Adrenal gland (tissue), 12 donors: ENCODE results near the gene GLRX. TPM values are rescaled to one million over a fixed set of nuclear protein-coding genes. Genes with fewer than 3 reads are reported as not detected.

Source experiments
- DNase-seq, 7 donors: peaks; one replicate each; pipeline ENCODE4 v3.0.0-alpha.2; 2019 to 2020
- H3K27ac ChIP-seq, 5 donors: fragments of 200-600 bp; sonication (generic) in 4 of 5; 1 replicate in 3 of 5; 2 replicates in 2 of 5; pipeline versions ENCODE4 v1.5.1 to v1.8.0; 2016 to 2020; ENCODE audit warnings: mild to moderate bottlenecking in 1 of 5
- H3K27me3 ChIP-seq: fragments of 200-600 bp; 2 replicates; pipeline ENCODE4 v1.8.0; 2021
- H3K36me3 ChIP-seq, 2 donors: fragments of 200-600 bp; replicated peaks in 1 of 2; 1 replicate in 1 of 2; 2 replicates in 1 of 2; pipeline versions ENCODE4 v1.5.1 to v1.8.0; 2018 to 2022
- H3K4me1 ChIP-seq, 2 donors: fragments of 200-600 bp; replicated peaks in 1 of 2; 1 replicate in 1 of 2; 2 replicates in 1 of 2; pipeline versions ENCODE4 v1.5.1 to v1.8.0; 2018 to 2021
- H3K4me3 ChIP-seq, 4 donors: fragments of 200-600 bp; sonication (generic) in 3 of 4; one replicate each; pipeline ENCODE4 v1.5.1; 2016 to 2018
- H3K9me3 ChIP-seq, 3 donors: fragments of 200-600 bp; sonication (generic) in 1 of 3; replicated peaks in 1 of 3; 1 replicate in 2 of 3; 2 replicates in 1 of 3; pipeline versions ENCODE4 v1.5.1 to v1.8.0; 2016 to 2021
- POLR2A ChIP-seq, 2 donors: fragments of 450-650 bp; IDR thresholded peaks; one replicate each; pipeline ENCODE4 v1.6.1; 2017; ENCODE audit warnings: antibody characterized with exemption in 2 of 2, mild to moderate bottlenecking in 2 of 2, moderate library complexity in 1 of 2
- WGBS, 4 donors: extraction: QIAGEN DNeasy Blood & Tissue Kit in 2 of 4; methylation state at CpG; one replicate each; pipeline versions ENCODE4 v1.1.5 to v1.1.7; 2013 to 2017; 5-methylcytosine and 5-hydroxymethylcytosine counted together
- intact Hi-C, 2 donors: fragments of 100-400 bp; cut with DNase I; formaldehyde crosslinking; loops; one replicate each; pipeline versions ENCODE4 v1.14.1 to v1.15.0; 2022 to 2023
- polyA plus RNA-seq, 3 donors: library from polyadenylated mRNA; stranded (reverse); fragments of 200-250 nt in 2 of 3; fragments of 350-450 nt in 1 of 3; fragmentation: Illumina TruSeq in 1 of 3; extraction: RNeasy Lipid Tissue Mini Kit (QIAGEN cat#74804) in 1 of 3; gene quantifications; one replicate each; pipeline ENCODE4 v1.2.3, GENCODE V29; 2013 to 2014
- total RNA-seq, 9 donors: library from RNA; depleted of rRNA in 4 of 9; stranded (reverse); fragments of >200 nt in 4 of 9; fragments of 120-200 nt in 1 of 9; fragmentation: NEBNext Ultra II Directional in 1 of 9; extraction: Animal tissue kit (Norgen Biotek cat#: 25700) in 1 of 9; gene quantifications; one replicate each; pipeline versions ENCODE4 v1.1.0 to v1.2.4, GENCODE V29; 2013 to 2023
- TF ChIP-seq, protein P1 (sequence below), 6 experiments: fragments of 450-650 bp in 4 of 6; fragments of 200-600 bp in 2 of 6; sonication (generic) in 1 of 6; IDR thresholded peaks; 1 replicate in 5 of 6; 2 replicates in 1 of 6; pipeline versions ENCODE4 v1.5.1 to v1.8.0; 2016 to 2021; ENCODE audit warnings: antibody characterized with exemption in 6 of 6, mild to moderate bottlenecking in 2 of 6, moderate library complexity in 1 of 6
- donor health status: healthy with polysubstance abuse.
- donor health status: Bipolar disorder and iron deficiency.
- donor health status: DM: yes; HTN: yes; CAD: no.
- donor health status: DM: no; HTN: no; CAD: no.
- donor health status: DM: no; HTN: no; CAD: no.
- donor health status: DM: yes; HTN: yes; CAD: no.

The GLRX gene
- total and polyA plus RNA-seq, 12 donors, result 55.7 to 279 (median 116) TPM

DNA sequence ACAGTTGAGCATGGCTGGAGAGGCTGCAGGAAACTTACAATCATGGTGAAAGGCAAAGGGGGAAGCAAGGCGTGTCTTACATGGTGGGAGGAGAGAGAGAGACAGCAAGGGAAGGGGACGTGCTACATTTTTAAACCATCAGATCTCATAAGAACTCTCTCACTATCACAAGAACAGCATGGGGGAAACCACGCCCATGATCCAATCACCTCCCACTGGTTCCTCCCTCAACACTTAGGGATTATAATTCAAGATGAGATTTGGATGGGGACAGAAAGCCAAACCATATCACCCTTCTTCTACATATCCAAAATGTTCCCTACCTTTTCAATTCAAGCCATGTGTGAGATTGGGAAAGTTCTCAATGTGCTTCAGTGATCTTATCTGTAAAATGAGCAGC is 22.9 kb upstream of the GLRX start:
- no peaks in the 10 kb centered on the region for H3K36me3 ChIP-seq
- no peaks in the 10 kb centered on the region for H3K9me3 ChIP-seq
- intact Hi-C loops, result loop anchor here in 1 of 2 donors (2.0 kb wide), 2 partner anchors 65 to 201 kb away; no protein-coding TSS in a partner anchor
- no peak for TF ChIP-seq POLR2A (IDR thresholded peaks at IDR 0.05)
- TF ChIP-seq, protein P1, sequence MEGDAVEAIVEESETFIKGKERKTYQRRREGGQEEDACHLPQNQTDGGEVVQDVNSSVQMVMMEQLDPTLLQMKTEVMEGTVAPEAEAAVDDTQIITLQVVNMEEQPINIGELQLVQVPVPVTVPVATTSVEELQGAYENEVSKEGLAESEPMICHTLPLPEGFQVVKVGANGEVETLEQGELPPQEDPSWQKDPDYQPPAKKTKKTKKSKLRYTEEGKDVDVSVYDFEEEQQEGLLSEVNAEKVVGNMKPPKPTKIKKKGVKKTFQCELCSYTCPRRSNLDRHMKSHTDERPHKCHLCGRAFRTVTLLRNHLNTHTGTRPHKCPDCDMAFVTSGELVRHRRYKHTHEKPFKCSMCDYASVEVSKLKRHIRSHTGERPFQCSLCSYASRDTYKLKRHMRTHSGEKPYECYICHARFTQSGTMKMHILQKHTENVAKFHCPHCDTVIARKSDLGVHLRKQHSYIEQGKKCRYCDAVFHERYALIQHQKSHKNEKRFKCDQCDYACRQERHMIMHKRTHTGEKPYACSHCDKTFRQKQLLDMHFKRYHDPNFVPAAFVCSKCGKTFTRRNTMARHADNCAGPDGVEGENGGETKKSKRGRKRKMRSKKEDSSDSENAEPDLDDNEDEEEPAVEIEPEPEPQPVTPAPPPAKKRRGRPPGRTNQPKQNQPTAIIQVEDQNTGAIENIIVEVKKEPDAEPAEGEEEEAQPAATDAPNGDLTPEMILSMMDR (IDR thresholded peaks at IDR 0.05), result no peak
- H3K27me3 ChIP-seq, result no peaks in the 10 kb centered on the region
- no peak for DNase-seq
- 74 to 89% (median 85%) methylated on average over 3 of the region's 3 CpGs for WGBS, 4 donors
- H3K27ac ChIP-seq, result no peak overlapping the region
- no peak overlapping the region for H3K4me3 ChIP-seq
- H3K4me1 ChIP-seq, result peaks cover 9 to 32% of the 10 kb centered on the region in 2 donors

DNA sequence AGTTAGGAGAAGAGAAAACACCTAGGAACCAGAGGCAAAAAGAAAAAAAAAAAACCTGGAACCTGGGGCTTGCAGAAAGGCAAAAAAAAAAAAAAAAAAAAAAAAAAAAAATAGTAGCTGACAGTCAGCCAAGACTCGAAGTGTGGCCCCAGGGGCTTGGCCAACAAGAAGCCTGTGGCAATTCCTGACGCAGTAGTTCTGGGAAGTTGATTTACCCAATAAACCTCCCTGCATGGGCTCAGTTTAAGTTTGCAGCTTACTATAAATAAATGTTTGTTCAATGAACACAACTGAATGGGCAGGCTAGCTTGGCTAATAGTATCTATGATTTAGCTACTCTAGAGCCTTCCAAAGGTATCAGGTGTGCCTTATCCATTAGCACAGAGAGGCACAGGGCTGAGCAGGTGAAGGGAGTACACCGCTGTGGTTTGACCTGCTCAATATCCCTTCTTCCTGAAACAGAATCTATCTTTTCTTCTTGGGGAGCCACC is 21.3 kb upstream of the GLRX start:
- no peaks in the 10 kb centered on the region for H3K36me3 ChIP-seq
- peak overlapping the region in 4 of 5 donors; percentile 33 to 89 (median 74) for H3K27ac ChIP-seq
- TF ChIP-seq, protein P1 (IDR thresholded peaks at IDR 0.05), result no peak
- no peak for TF ChIP-seq POLR2A (IDR thresholded peaks at IDR 0.05)
- peak in 4 of 7 donors; percentile 53 to 76 (median 59) for DNase-seq
- intact Hi-C loops, result loop anchor here (2.0 to 5.0 kb wide), 3 partner anchors 61 to 199 kb away; no protein-coding TSS in a partner anchor
- no peaks in the 10 kb centered on the region for H3K27me3 ChIP-seq
- no peaks in the 10 kb centered on the region for H3K9me3 ChIP-seq
- WGBS, 4 donors, result 56 to 65% (median 62%) methylated on average over 3 of the region's 3 CpGs
- peaks cover 9 to 28% of the 10 kb centered on the region in 2 donors for H3K4me1 ChIP-seq
- H3K4me3 ChIP-seq, result no peak overlapping the region

DNA sequence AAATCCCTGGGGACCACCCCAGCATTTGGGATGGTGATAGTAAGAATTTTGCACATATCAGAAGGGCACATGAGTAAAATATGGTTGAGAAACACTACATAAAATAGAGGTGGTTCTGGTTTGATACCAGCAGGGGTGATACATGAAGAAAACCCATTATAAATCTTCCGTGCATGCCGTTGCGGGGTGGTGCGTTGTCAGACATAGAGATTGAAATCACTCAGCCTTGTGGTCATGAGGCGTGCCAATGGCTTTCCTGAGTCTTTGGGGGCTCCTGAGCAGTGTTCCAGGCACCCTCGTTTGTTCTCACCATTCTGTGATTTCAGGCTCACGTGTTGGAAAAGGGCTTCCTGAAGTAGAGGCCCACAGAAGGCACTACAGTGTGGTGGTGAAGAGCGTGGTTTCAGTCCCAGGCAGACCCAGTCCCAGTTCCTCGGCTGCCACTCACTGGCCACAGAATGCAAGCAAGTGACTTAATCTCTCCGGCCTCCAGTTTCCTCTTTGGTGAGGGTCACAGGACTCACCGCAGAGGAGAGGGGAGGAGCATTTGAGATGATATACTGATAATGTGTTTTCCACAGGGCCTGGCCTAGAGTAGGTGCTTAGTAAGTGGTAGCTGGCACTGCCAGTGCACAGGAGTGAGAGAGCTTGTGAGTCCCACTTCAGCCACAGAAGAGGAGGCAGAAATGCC is 20.5 kb upstream of the GLRX start:
- Histone ChIP-seq H3K9me3 (no peaks in the 10 kb centered on the region), H3K27me3 (no peaks in the 10 kb centered on the region), H3K36me3 (no peaks in the 10 kb centered on the region), H3K27ac (peak overlapping the region; percentile 33 to 89 (median 70)), H3K4me1 (peaks cover 9 to 22% of the 10 kb centered on the region in 2 donors), H3K4me3 (no peak overlapping the region)
- peak; percentile 79 to 91 (median 89) for DNase-seq
- intact Hi-C loops, result loop anchor here in 1 of 2 donors (5.0 kb wide), 1 partner anchor 61 kb away; no protein-coding TSS in a partner anchor
- 42 to 53% (median 48%) methylated on average over 9 to 11 of the region's 11 CpGs for WGBS, 4 donors
- TF ChIP-seq POLR2A (IDR thresholded peaks at IDR 0.05), result peak in 1 of 2 donors; percentile 62
- TF ChIP-seq, protein P1 (IDR thresholded peaks at IDR 0.05), result peak in 4 of 6 experiments; percentile 18 to 41 (median 30)

DNA sequence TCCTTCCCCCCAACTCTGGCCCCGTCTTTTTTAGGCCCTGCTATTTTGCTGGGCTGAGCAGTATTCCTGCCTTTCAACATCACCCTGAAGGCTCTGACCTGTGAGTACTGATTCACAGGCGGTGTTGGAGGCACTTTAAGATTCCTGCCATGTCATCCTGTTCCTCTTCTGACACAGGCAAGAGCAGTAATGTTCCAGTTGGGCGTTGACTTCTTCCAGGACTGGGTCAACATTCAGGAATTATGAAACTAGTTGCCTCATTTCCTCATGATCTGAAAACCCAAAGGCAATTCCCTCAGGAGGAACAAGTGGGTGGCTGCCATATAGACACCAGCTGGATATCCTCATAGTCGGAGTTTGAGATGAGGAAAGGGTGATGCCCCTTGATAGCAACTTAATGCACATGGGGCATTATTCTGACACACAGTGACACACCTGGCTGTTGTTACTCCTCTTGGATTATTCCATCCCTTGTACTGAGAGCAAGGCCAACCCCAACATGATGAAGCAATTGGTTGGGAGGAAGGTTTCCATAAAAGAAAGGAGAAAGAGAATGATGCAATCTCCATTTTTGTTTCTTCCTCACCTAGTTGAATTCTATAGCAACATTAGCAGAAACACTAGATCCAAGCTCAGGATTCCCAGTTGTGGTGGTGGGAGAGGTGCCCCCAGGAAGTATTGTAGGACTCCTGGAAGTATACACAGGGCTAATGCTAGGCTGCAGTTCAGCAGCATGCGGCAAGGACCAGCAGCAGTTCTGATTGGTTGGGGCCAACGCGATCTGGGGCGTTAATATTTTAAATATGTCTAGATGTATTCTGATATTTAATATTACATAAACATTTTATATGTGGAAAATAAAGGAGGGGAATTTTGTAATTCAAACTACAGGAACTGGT is 19.6 kb upstream of the GLRX start:
- peak in 3 of 7 donors; percentile 44 to 66 (median 46) for DNase-seq
- Histone ChIP-seq H3K36me3 (no peaks in the 10 kb centered on the region), H3K4me1 (peaks cover 9 to 20% of the 10 kb centered on the region in 2 donors), H3K27me3 (no peaks in the 10 kb centered on the region), H3K4me3 (no peak overlapping the region), H3K27ac (peak overlapping the region in 3 of 5 donors; percentile 70 to 89 (median 77)), H3K9me3 (no peaks in the 10 kb centered on the region)
- intact Hi-C loops, result loop anchor here in 1 of 2 donors (5.0 kb wide), 1 partner anchor 60 kb away; no protein-coding TSS in a partner anchor
- 80 to 85% (median 82%) methylated on average over 8 of the region's 8 CpGs for WGBS, 4 donors
- TF ChIP-seq POLR2A (IDR thresholded peaks at IDR 0.05), result no peak
- TF ChIP-seq, protein P1 (IDR thresholded peaks at IDR 0.05), result no peak
